Neural progenitor cell (in vitro differentiated cells): Measurements from ENCODE around the gene RBMS1. TPM values are rescaled to one million over a fixed set of nuclear protein-coding genes. Genes with fewer than 3 reads are reported as not detected.

Experiments used
- DNase-seq: peaks from one replicate; pipeline ENCODE4 v3.0.0-alpha.2; 2016; ENCODE audit warnings: low spot score
- H2AFZ ChIP-seq: fragments of 200-600 bp; sonication (generic); replicated peaks from 2 replicates; pipeline ENCODE4 v1.6.1; 2016; ENCODE audit warnings: antibody characterized with exemption
- H3F3A ChIP-seq: fragments of 200-600 bp; sonication (generic); 2 replicates; pipeline ENCODE4 v1.6.1; 2016; ENCODE audit warnings: antibody characterized with exemption, low read depth
- H3K27ac ChIP-seq: fragments of 200-600 bp; sonication (generic); 2 replicates; pipeline ENCODE4 v1.5.1; 2016; ENCODE audit warnings: mild to moderate bottlenecking
- H3K27me3 ChIP-seq: fragments of 200-600 bp; sonication (generic); 2 replicates; pipeline ENCODE4 v1.6.1; 2016; ENCODE audit warnings: mild to moderate bottlenecking, moderate library complexity
- H3K36me3 ChIP-seq: fragments of 200-600 bp; sonication (generic); 2 replicates; pipeline ENCODE4 v1.5.1; 2016
- H3K4me1 ChIP-seq: fragments of 200-600 bp; sonication (generic); 2 replicates; pipeline ENCODE4 v1.6.1; 2016; ENCODE audit warnings: mixed run types
- H3K4me2 ChIP-seq: fragments of 200-600 bp; sonication (generic); 2 replicates; pipeline ENCODE4 v1.6.1; 2016
- H3K4me3 ChIP-seq: fragments of 200-600 bp; sonication (generic); 2 replicates; pipeline ENCODE4 v1.5.1; 2016
- H3K79me2 ChIP-seq: fragments of 200-600 bp; sonication (generic); 2 replicates; pipeline ENCODE4 v1.6.1; 2016; ENCODE audit warnings: low read depth
- H3K9ac ChIP-seq: fragments of 200-600 bp; sonication (generic); 2 replicates; pipeline ENCODE4 v1.6.1; 2016
- H3K9me3 ChIP-seq: fragments of 200-600 bp; sonication (generic); 2 replicates; pipeline ENCODE4 v1.5.1; 2016; ENCODE audit warnings: low read depth
- H4K20me1 ChIP-seq: fragments of 200-600 bp; sonication (generic); 2 replicates; pipeline ENCODE4 v1.6.1; 2016; ENCODE audit warnings: low read depth
- H3K27ac Mint-ChIP-seq: 3 replicates; pipeline ENCODE4 v1.8.0; 2021; ENCODE audit warnings: mixed read lengths
- H3K27me3 Mint-ChIP-seq: 2 replicates; pipeline ENCODE4 v1.8.0; 2022; ENCODE audit warnings: low read depth, mild to moderate bottlenecking, inconsistent platforms, moderate library complexity, mixed read lengths; ENCODE audit not compliant: insufficient read depth
- H3K36me3 Mint-ChIP-seq: 3 replicates; pipeline ENCODE4 v1.8.0; 2021; ENCODE audit warnings: mixed read lengths
- H3K4me1 Mint-ChIP-seq: 3 replicates; pipeline ENCODE4 v1.8.0; 2021; ENCODE audit warnings: mixed read lengths
- H3K4me3 Mint-ChIP-seq: 3 replicates; pipeline ENCODE4 v1.8.0; 2021; ENCODE audit warnings: mild to moderate bottlenecking, moderate library complexity, mixed read lengths
- H3K9me3 Mint-ChIP-seq: 3 replicates; pipeline ENCODE4 v1.8.0; 2020; ENCODE audit warnings: mixed read lengths
- EZH2 ChIP-seq: fragments of 200-600 bp; sonication (generic); IDR thresholded peaks from 2 replicates; pipeline ENCODE4 v1.6.1; 2017; ENCODE audit warnings: antibody characterized with exemption, mild to moderate bottlenecking, moderate library complexity
- EZH2phosphoT487 ChIP-seq: fragments of 200-600 bp; sonication (generic); IDR thresholded peaks from 2 replicates; pipeline ENCODE4 v1.6.1; 2017; ENCODE audit warnings: antibody characterized with exemption
- total RNA-seq: library from RNA; depleted of rRNA; stranded (reverse); fragments of >200 nt; gene quantifications from 2 replicates; pipeline ENCODE4 v1.2.3, GENCODE V29; 2015; ENCODE audit warnings: low replicate concordance
- TF ChIP-seq, protein P1 (sequence below): fragments of 200-600 bp; sonication (generic); IDR thresholded peaks from 2 replicates; pipeline ENCODE4 v1.5.1; 2017; ENCODE audit warnings: antibody characterized with exemption, mild to moderate bottlenecking

The RBMS1 gene
- total RNA-seq, 1 donor from 2014 or later: 101 TPM

DNA sequence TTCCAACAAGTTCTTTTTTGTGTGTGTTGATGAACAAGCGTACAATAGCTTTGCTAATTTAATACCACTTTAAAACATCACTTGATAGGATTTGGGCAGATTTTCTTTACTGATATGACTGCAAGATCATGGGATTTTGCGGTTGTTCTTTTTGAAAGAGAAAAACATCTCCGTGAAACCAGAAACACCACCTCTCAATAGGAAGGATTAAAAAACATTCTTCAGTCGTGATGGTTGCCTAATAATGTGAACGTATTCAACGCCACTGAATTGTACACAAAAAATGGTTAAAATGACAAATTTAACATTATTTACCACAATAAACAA is 19.3 kb downstream of the RBMS1 start:
- Histone ChIP-seq H3K9ac (no peak overlapping the region), H3K4me2 (no peak overlapping the region), H3F3A (peaks cover 3% of the 10 kb centered on the region), H3K4me3 (no peak overlapping the region), H3K27ac (no peak overlapping the region), H3K27me3 (no peaks in the 10 kb centered on the region), H3K4me1 (peaks cover 31% of the 10 kb centered on the region), H2AFZ (no peak overlapping the region), H4K20me1 (peaks cover 8% of the 10 kb centered on the region), H3K9me3 (no peaks in the 10 kb centered on the region), H3K36me3 (no peaks in the 10 kb centered on the region), H3K79me2 (peaks cover 48% of the 10 kb centered on the region)
- peaks cover 3% of the 10 kb centered on the region for H3K36me3 Mint-ChIP-seq
- H3K4me1 Mint-ChIP-seq: peaks cover 20% of the 10 kb centered on the region
- H3K27me3 Mint-ChIP-seq: no peaks in the 10 kb centered on the region
- TF ChIP-seq EZH2phosphoT487: no peak
- no peak for TF ChIP-seq EZH2
- TF ChIP-seq, protein P1, sequence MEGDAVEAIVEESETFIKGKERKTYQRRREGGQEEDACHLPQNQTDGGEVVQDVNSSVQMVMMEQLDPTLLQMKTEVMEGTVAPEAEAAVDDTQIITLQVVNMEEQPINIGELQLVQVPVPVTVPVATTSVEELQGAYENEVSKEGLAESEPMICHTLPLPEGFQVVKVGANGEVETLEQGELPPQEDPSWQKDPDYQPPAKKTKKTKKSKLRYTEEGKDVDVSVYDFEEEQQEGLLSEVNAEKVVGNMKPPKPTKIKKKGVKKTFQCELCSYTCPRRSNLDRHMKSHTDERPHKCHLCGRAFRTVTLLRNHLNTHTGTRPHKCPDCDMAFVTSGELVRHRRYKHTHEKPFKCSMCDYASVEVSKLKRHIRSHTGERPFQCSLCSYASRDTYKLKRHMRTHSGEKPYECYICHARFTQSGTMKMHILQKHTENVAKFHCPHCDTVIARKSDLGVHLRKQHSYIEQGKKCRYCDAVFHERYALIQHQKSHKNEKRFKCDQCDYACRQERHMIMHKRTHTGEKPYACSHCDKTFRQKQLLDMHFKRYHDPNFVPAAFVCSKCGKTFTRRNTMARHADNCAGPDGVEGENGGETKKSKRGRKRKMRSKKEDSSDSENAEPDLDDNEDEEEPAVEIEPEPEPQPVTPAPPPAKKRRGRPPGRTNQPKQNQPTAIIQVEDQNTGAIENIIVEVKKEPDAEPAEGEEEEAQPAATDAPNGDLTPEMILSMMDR: no peak
- H3K27ac Mint-ChIP-seq: no peak overlapping the region
- no peak overlapping the region for H3K4me3 Mint-ChIP-seq
- DNase-seq: no peak
- no peaks in the 10 kb centered on the region for H3K9me3 Mint-ChIP-seq

DNA sequence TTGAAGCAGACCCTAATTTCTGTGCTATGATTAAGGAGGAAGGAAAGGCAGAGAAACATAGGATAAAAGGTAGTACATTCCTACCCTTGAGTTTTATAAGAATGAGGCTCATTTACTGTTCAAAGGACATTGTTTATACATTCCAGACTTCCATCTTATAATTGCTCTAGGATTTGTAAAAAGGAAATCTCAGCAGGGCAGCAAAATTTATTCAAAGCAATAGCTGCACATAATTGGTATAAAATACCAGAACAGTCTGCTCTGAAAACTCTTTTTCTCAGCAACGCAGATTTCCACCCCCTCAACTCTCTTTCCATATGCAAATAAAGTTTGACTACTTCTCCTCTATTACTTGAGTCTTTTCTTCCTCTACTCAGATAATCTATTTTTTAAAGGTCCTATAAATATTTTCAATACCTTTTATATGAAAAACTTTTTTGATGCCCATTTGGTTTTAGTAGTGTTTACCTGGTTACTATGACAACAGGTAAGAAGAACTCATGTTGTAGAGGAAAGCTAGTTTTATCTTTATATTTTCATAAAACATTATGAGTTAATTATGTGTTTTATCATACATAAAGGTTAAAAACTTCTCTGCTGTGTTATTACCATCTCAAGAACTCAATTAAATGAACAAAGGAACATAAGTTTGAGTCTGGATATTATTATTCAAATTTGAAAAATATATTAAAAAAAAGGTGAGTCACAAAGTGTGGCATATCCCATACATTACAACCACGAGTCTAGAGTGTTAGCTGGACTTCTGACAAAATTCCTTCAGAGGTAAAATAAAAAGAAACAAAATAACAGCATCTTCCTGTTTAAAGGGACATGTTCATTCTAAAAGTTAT is 19.9 kb downstream of the RBMS1 start:
- Histone ChIP-seq H3K4me3 (no peak overlapping the region), H3K9me3 (no peaks in the 10 kb centered on the region), H3K36me3 (no peaks in the 10 kb centered on the region), H3K27ac (no peak overlapping the region), H3K79me2 (peaks cover 42% of the 10 kb centered on the region), H2AFZ (no peak overlapping the region), H3K4me2 (no peak overlapping the region), H4K20me1 (peaks cover 2% of the 10 kb centered on the region), H3K4me1 (peaks cover 25% of the 10 kb centered on the region), H3F3A (peaks cover 3% of the 10 kb centered on the region), H3K9ac (no peak overlapping the region), H3K27me3 (no peaks in the 10 kb centered on the region)
- H3K36me3 Mint-ChIP-seq: peaks cover 3% of the 10 kb centered on the region
- H3K27me3 Mint-ChIP-seq: no peaks in the 10 kb centered on the region
- no peak overlapping the region for H3K4me3 Mint-ChIP-seq
- TF ChIP-seq EZH2phosphoT487 (no peak), EZH2 (no peak)
- no peak for DNase-seq
- peaks cover 16% of the 10 kb centered on the region for H3K4me1 Mint-ChIP-seq
- H3K9me3 Mint-ChIP-seq: no peaks in the 10 kb centered on the region
- no peak overlapping the region for H3K27ac Mint-ChIP-seq

DNA sequence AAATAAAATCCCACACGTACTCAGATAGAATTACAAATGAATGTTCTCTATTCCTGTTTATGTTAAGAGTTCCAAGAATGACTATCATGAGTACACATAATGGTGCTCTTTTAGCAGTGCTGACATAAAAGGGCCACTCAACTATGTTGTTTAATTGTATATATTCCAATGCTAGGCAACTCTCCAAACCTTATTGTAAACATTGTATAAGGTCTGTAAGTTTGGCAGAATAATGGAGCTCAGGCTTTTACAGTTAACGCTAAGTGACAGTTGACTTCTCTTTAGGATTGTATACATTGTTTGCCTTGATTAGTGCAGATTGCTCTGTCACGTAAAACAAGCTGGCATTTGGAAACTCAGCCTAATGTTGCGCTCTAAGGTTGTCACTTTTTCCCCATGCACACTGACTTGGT is 20.8 kb downstream of the RBMS1 start:
- TF ChIP-seq, protein P1: no peak
- TF ChIP-seq EZH2phosphoT487: no peak
- no peak for TF ChIP-seq EZH2

DNA sequence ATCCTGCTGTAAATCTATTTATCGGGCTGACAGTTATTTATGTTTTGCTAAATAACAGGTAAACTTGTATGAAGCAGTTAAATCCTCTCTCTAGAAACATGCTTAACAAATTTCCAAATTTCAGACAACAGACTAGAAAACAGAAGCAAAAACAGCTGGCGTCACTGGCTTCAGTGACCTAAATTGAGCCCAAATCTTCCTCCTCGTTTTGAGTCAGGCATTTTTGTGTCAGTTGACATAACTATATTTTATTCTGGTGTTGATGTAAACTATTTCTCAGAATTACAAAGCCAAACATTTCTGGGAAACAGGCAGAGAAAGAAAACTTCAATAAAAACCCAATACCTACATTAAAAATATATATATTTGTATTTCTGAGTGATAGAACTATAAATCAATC is 21.7 kb downstream of the RBMS1 start:
- Histone ChIP-seq H3K27me3 (no peaks in the 10 kb centered on the region), H3K9me3 (no peaks in the 10 kb centered on the region), H3K79me2 (peaks cover 40% of the 10 kb centered on the region), H3F3A (peaks cover 3% of the 10 kb centered on the region), H3K36me3 (no peaks in the 10 kb centered on the region), H4K20me1 (no peaks in the 10 kb centered on the region), H3K4me1 (peaks cover 17% of the 10 kb centered on the region), H3K9ac (no peak overlapping the region), H3K27ac (no peak overlapping the region), H3K4me3 (no peak overlapping the region), H2AFZ (no peak overlapping the region), H3K4me2 (no peak overlapping the region)
- Mint-ChIP-seq H3K27me3 (no peaks in the 10 kb centered on the region), H3K27ac (no peak overlapping the region), H3K36me3 (peaks cover 3% of the 10 kb centered on the region), H3K4me3 (no peak overlapping the region), H3K4me1 (peaks cover 14% of the 10 kb centered on the region), H3K9me3 (no peaks in the 10 kb centered on the region)
- DNase-seq: no peak
- TF ChIP-seq, protein P1: no peak
- TF ChIP-seq EZH2 (no peak), EZH2phosphoT487 (no peak)

More for the DNA sequence above, 20.8 kb downstream of the RBMS1 start:
- H3K4me2 ChIP-seq: peak overlapping the region; percentile 11
- peak; percentile 32 for DNase-seq
- H3F3A ChIP-seq: peaks cover 3% of the 10 kb centered on the region
- H3K27me3 ChIP-seq: no peaks in the 10 kb centered on the region
- H3K9me3 ChIP-seq: no peaks in the 10 kb centered on the region
- H3K36me3 ChIP-seq: no peaks in the 10 kb centered on the region
- no peak overlapping the region for H3K27ac ChIP-seq
- H3K4me3 ChIP-seq: no peak overlapping the region
- Mint-ChIP-seq H3K36me3 (peaks cover 3% of the 10 kb centered on the region), H3K4me3 (no peak overlapping the region), H3K9me3 (no peaks in the 10 kb centered on the region), H3K27ac (no peak overlapping the region), H3K27me3 (no peaks in the 10 kb centered on the region), H3K4me1 (peaks cover 14% of the 10 kb centered on the region)
- no peak overlapping the region for H3K9ac ChIP-seq
- peaks cover 17% of the 10 kb centered on the region for H3K4me1 ChIP-seq
- H4K20me1 ChIP-seq: no peaks in the 10 kb centered on the region
- peaks cover 38% of the 10 kb centered on the region for H3K79me2 ChIP-seq
- no peak overlapping the region for H2AFZ ChIP-seq
